ENCODE measurements around the gene ATCAY.

Gene ATCAY

GRCh38 chr19:3851254-3852176 lies 29.0 kb upstream of the ATCAY start:
- no peak for DNase-seq
- Histone ChIP-seq H3K27me3 (replicated peaks) (no peaks in the 10 kb centered on the region), H3K36me3 (replicated peaks) (no peaks in the 10 kb centered on the region), H3K27ac (no peak overlapping the region), H3K4me3 (ENCODE audit: low read depth, low read length) (no peak overlapping the region)
- no peak for TF ChIP-seq CTCF (IDR thresholded peaks at IDR 0.05; ENCODE audit: low read depth, low read length, missing control alignments)
- in situ Hi-C loops (cut with HindIII; ENCODE audit: low pct_ligation_motif_present, low sequenced_read_pairs): no loop called here

GRCh38 chr19:3852177-3852511 lies 28.3 kb upstream of the ATCAY start:
- no peak for TF ChIP-seq CTCF (IDR thresholded peaks at IDR 0.05; ENCODE audit: low read depth, low read length, missing control alignments)
- in situ Hi-C loops (cut with HindIII; ENCODE audit: low pct_ligation_motif_present, low sequenced_read_pairs): no loop called here
- no peak for DNase-seq
- Histone ChIP-seq H3K27me3 (replicated peaks) (no peaks in the 10 kb centered on the region), H3K4me3 (ENCODE audit: low read depth, low read length) (no peak overlapping the region), H3K27ac (no peak overlapping the region), H3K36me3 (replicated peaks) (no peaks in the 10 kb centered on the region)

GRCh38 chr19:3852614-3853254 lies 27.8 kb upstream of the ATCAY start:
- peak; percentile 66 for DNase-seq
- no peak overlapping the region for H3K27ac ChIP-seq

GRCh38 chr19:3855320-3855719 lies 25.2 kb upstream of the ATCAY start:
- in situ Hi-C loops (cut with HindIII; ENCODE audit: low pct_ligation_motif_present, low sequenced_read_pairs): no loop called here
- no peak overlapping the region for H3K4me3 ChIP-seq (ENCODE audit: low read depth, low read length)
- no peaks in the 10 kb centered on the region for H3K36me3 ChIP-seq (replicated peaks)
- DNase-seq: peak; percentile 12
- no peak for TF ChIP-seq CTCF (IDR thresholded peaks at IDR 0.05; ENCODE audit: low read depth, low read length, missing control alignments)
- no peaks in the 10 kb centered on the region for H3K27me3 ChIP-seq (replicated peaks)
- no peak overlapping the region for H3K27ac ChIP-seq

More at GRCh38 chr19:3852614-3853254, 27.8 kb upstream of the ATCAY start:
- H3K4me3 ChIP-seq (ENCODE audit: low read depth, low read length): no peak overlapping the region
- in situ Hi-C loops (cut with HindIII; ENCODE audit: low pct_ligation_motif_present, low sequenced_read_pairs): no loop called here
- no peaks in the 10 kb centered on the region for H3K36me3 ChIP-seq (replicated peaks)
- TF ChIP-seq CTCF (IDR thresholded peaks at IDR 0.05; ENCODE audit: low read depth, low read length, missing control alignments): peak; percentile 53
- no peaks in the 10 kb centered on the region for H3K27me3 ChIP-seq (replicated peaks)

GRCh38 chr19:3857449-3858003 lies 23.0 kb upstream of the ATCAY start:
- no peaks in the 10 kb centered on the region for H3K27me3 ChIP-seq (replicated peaks)
- H3K36me3 ChIP-seq (replicated peaks): no peaks in the 10 kb centered on the region
- no peak overlapping the region for H3K27ac ChIP-seq
- TF ChIP-seq CTCF (IDR thresholded peaks at IDR 0.05; ENCODE audit: low read depth, low read length, missing control alignments): no peak
- in situ Hi-C loops (cut with HindIII; ENCODE audit: low pct_ligation_motif_present, low sequenced_read_pairs): no loop called here
- DNase-seq: no peak
- H3K4me3 ChIP-seq (ENCODE audit: low read depth, low read length): no peak overlapping the region
